Heart right ventricle (tissue), 16 donors: Measurements from ENCODE around the gene BRMS1. TPM values are rescaled to one million over a fixed set of nuclear protein-coding genes. Genes with fewer than 3 reads are reported as not detected.

Experiments used
- ATAC-seq, 8 donors: fragments of 200-7000 bp; cut with Tn5 transposase; one replicate each; pipeline ENCODE4 v1.9.1; 2020; ENCODE audit warnings: mild to moderate bottlenecking in 8 of 8, moderate library complexity in 8 of 8, moderate number of reproducible peaks in 1 of 8
- DNase-seq, 2 donors: peaks; one replicate each; pipeline ENCODE4 v3.0.0-alpha.2; 2020
- H3K27ac ChIP-seq, 10 donors: fragments of 200-600 bp; sonication (generic) in 2 of 10; one replicate each; pipeline versions ENCODE4 v1.5.0 to v1.8.0; 2020 to 2022; ENCODE audit warnings: mild to moderate bottlenecking in 3 of 10
- H3K27me3 ChIP-seq, 7 donors: fragments of 200-600 bp; one replicate each; pipeline ENCODE4 v1.8.0; 2021 to 2022; ENCODE audit warnings: mild to moderate bottlenecking in 2 of 7
- H3K36me3 ChIP-seq, 9 donors: fragments of 200-600 bp; sonication (generic) in 1 of 9; one replicate each; pipeline versions ENCODE4 v1.5.0 to v1.8.0; 2020 to 2022; ENCODE audit warnings: mild to moderate bottlenecking in 2 of 9
- H3K4me1 ChIP-seq, 9 donors: fragments of 200-600 bp; sonication (generic) in 1 of 9; one replicate each; pipeline versions ENCODE4 v1.5.0 to v1.8.0; 2020 to 2022; ENCODE audit warnings: mild to moderate bottlenecking in 4 of 9
- H3K4me3 ChIP-seq, 10 donors: fragments of 200-600 bp; sonication (generic) in 2 of 10; one replicate each; pipeline versions ENCODE4 v1.5.0 to v1.8.0; 2020 to 2022; ENCODE audit warnings: mild to moderate bottlenecking in 7 of 10, moderate library complexity in 2 of 10
- H3K9me3 ChIP-seq, 11 donors: fragments of 200-600 bp in 10 of 11; sonication (generic) in 2 of 11; one replicate each; pipeline versions ENCODE4 v1.5.0 to v1.8.0; 2013 to 2022; ENCODE audit warnings: mild to moderate bottlenecking in 2 of 11, control low read depth in 1 of 11, moderate library complexity in 1 of 11
- WGBS, 2 donors: extraction: QIAGEN DNeasy Blood & Tissue Kit; methylation state at CpG; one replicate each; pipeline ENCODE4 v1.1.7; 2013; ENCODE audit warnings: inconsistent platforms in 1 of 2; 5-methylcytosine and 5-hydroxymethylcytosine counted together
- intact Hi-C, 10 donors: fragments of 100-400 bp; cut with DNase I; formaldehyde crosslinking; loops; one replicate each; pipeline versions ENCODE4 v1.11.1 to v1.14.2; 2022
- polyA plus RNA-seq, 2 donors: library from polyadenylated mRNA; stranded (reverse); fragments of 200-250 nt; gene quantifications; one replicate each; pipeline ENCODE4 v1.2.3, GENCODE V29; 2013
- total RNA-seq, 10 donors: library from RNA; stranded (reverse); fragmentation: NEBNext Ultra II Directional in 3 of 10; extraction: Animal tissue kit (Norgen Biotek cat#: 25700) in 3 of 10; gene quantifications; one replicate each; pipeline versions ENCODE4 v1.2.1 to v1.2.4, GENCODE V29; 2021 to 2023
- TF ChIP-seq, protein P1 (sequence below), 9 donors: fragments of 200-600 bp; sonication (generic) in 2 of 9; IDR thresholded peaks; one replicate each; pipeline versions ENCODE4 v1.5.0 to v1.8.0; 2021 to 2022; ENCODE audit warnings: antibody characterized with exemption in 9 of 9, mild to moderate bottlenecking in 5 of 9, moderate library complexity in 1 of 9
- donor health status: Arrhythmogenic right ventricular cardiomyopathy.
- donor health status: ischemic (EF 13 %, LVEDD 7.1; RV severe dilation, severe dysfunction).
- donor health status: healthy with polysubstance abuse.
- donor health status: DM: no; HTN: yes; CAD: no.
- donor health status: DM: no; HTN: no; CAD: no.
- donor health status: ischemic (EF 25% LVEDD 6.9; RV normal size, moderate dysfunction).
- donor health status: ischemic (EF 25% LVEDD 5.7; RV mildly dilated, moderate dysfunction).
- donor health status: healthy.
- donor health status: DM: yes; HTN: yes; CAD: no.
- donor health status: Ischemic cardiomyopathy.
- donor health status: ischemic (EF 35%, LVEDD 5.7; RV mildly dilated, moderate dysfunction).
- donor health status: nonischemic (EF 11% LVEDD 7.7; RV severe dilation, severe dysfunction).
- donor health status: DM: yes; HTN: yes; CAD: no.
- donor health status: PGD.
- donor health status: ischemic (EF 29% LVEDD 5.4; RV normal size, mild dysfunction).
- donor health status: nonischemic (EF 23%, LVEDD 6.1; RV moderate dilation, normal function).

BRMS1 gene
- total and polyA plus RNA-seq, 12 donors: 10.6 to 73.9 (median 13.6) TPM

DNA sequence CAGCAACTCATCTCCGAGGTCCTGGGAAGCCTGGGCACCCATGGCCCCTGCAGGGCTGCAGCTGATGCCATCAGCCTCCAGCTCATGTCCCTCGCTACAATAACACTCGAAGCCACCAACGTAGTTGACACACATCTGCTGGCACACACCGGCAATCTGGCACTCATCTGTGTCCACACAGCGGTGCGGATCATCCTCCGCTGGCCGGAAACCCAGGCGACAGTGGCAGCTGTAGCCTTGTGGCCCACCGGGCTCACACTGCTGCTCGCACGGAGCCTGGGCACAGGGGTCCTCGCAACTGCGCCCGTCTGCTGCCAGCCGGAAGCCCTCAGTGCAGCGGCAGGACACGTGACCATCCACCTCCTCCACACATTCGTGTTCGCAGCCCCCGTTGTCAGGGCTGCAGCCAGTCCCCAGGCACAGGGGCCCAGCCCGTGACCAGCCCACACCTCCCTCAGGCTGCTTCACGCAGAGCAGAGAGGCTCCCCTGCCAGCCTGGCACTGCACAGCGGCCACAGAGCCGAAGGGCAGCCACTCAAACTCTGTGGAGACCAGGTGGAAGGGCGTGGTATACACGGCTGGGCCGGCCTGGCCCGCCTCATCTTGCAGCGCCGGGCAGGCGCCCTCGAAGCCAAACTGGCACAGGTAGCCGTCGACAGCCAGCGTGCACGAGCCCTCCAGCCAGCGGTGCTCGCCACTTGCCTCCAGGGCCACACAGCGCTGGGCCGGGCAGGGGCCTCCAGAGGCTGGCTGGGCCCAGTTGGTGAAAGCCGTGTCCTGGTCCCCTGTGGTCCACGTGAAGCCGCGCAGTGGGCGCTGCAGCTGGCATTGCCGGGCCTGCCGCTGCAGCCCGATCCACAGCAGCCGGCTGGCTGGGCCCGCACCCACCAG, 28.7 kb downstream of the BRMS1 start:
- Histone ChIP-seq H3K36me3 (no peaks in the 10 kb centered on the region), H3K27me3 (peaks cover 0 to 6% (median 0%) of the 10 kb centered on the region in 7 donors), H3K4me3 (peak overlapping the region; percentile 25 to 76 (median 60)), H3K9me3 (no peaks in the 10 kb centered on the region), H3K4me1 (peaks cover 15 to 58% (median 41%) of the 10 kb centered on the region in 9 donors), H3K27ac (peak overlapping the region; percentile 77 to 92 (median 86))
- 59 to 73% methylated on average over 52 of the region's 52 CpGs for WGBS, 2 donors
- TF ChIP-seq, protein P1, sequence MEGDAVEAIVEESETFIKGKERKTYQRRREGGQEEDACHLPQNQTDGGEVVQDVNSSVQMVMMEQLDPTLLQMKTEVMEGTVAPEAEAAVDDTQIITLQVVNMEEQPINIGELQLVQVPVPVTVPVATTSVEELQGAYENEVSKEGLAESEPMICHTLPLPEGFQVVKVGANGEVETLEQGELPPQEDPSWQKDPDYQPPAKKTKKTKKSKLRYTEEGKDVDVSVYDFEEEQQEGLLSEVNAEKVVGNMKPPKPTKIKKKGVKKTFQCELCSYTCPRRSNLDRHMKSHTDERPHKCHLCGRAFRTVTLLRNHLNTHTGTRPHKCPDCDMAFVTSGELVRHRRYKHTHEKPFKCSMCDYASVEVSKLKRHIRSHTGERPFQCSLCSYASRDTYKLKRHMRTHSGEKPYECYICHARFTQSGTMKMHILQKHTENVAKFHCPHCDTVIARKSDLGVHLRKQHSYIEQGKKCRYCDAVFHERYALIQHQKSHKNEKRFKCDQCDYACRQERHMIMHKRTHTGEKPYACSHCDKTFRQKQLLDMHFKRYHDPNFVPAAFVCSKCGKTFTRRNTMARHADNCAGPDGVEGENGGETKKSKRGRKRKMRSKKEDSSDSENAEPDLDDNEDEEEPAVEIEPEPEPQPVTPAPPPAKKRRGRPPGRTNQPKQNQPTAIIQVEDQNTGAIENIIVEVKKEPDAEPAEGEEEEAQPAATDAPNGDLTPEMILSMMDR (IDR thresholded peaks at IDR 0.05): no peak
- no peak for ATAC-seq
- DNase-seq: no peak
- intact Hi-C loops: loop anchor here in 1 of 10 donors (10.0 kb wide), 1 partner anchor 69 kb away; no protein-coding TSS in a partner anchor

DNA sequence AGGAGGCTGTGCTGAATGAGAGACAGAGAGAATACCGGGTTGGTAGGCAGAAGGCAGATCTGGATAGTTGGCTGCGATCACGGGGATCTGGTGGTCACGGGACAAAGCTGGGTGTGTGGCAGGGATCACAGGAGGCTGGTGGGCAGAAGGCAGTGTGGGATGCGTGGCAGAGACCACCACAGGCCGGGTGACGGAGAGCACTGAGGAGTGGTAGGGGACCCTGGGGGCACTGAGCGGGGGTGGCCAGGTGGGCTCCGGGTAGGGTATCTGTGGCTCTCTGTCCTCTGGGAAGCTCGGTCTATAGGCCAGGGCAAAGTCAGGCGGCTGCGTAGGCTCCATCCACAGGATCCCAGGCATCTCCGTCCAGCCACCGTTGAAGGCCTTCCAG, 29.4 kb downstream of the BRMS1 start:
- Histone ChIP-seq H3K36me3 (no peaks in the 10 kb centered on the region), H3K4me1 (peaks cover 15 to 58% (median 41%) of the 10 kb centered on the region in 9 donors), H3K9me3 (no peaks in the 10 kb centered on the region), H3K27ac (peak overlapping the region in 8 of 10 donors; percentile 77 to 92 (median 86)), H3K27me3 (peaks cover 0 to 6% (median 0%) of the 10 kb centered on the region in 7 donors), H3K4me3 (peak overlapping the region in 9 of 10 donors; percentile 46 to 76 (median 60))
- DNase-seq: no peak
- ATAC-seq: no peak
- TF ChIP-seq, protein P1 (IDR thresholded peaks at IDR 0.05): no peak
- 73 to 82% methylated on average over 14 of the region's 14 CpGs for whole genome bisulfite sequencing, 2 donors
- intact Hi-C loops: loop anchor here in 1 of 10 donors (10.0 kb wide), 1 partner anchor 69 kb away; no protein-coding TSS in a partner anchor

DNA sequence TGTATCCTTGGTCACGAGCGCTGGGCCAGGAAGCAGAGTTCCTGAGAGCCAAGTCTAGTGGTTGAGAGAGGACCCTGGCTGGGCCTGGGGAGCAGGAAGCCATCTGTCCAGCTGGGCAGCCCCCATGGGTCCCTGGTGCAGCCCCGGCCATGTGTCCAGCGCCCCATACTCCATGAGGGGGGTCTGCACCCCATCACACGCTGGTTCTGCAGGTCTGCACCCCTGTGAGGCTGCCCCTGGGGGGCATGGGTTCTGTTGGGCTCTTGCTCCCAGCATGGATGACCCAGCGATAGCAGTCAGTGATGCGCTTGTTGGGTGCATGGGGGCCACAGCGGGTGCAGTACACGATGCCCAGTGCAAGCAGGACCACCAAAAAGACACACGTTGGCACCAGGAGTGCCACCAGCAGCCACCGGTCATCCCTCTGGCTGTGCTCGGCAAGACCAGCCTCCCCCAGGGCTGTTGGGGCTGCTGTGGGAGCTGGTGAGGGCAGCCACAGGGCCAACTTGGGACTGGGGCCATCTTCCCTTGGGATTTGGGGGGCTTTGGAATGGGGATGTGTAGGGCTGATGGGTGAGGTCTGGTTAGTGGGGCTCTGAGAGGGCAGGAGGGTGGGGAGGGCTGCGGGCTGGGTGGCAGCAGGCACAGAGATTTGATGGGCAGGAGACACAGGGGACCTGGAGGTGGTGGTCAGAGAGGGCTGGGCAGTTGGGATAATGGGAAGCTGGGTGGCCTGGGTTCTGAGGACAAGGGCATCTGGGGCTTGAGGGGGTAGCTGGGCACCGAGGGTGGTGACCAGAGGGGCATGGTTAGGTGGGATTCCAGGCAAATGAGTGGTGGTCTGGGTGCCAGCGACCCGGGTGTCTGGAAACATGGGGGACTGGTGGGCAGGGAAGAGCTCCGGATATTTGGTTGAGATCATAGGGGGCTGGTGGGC, 30.1 kb downstream of the BRMS1 start:
- TF ChIP-seq, protein P1 (IDR thresholded peaks at IDR 0.05): no peak
- intact Hi-C loops: loop anchor here in 8 of 10 donors (5.0 to 10.0 kb wide), 3 partner anchors 32 to 72 kb away; partner anchors contain the start of genes B4GAT1 (in 2 of the 8) and BRMS1 (in 2 of the 8)
- H3K9me3 ChIP-seq: no peaks in the 10 kb centered on the region
- ATAC-seq: no peak
- WGBS, 2 donors: 75 to 82% methylated on average over 17 of the region's 17 CpGs
- H3K4me1 ChIP-seq: peaks cover 15 to 58% (median 41%) of the 10 kb centered on the region in 9 donors
- peaks cover 0 to 6% (median 0%) of the 10 kb centered on the region in 7 donors for H3K27me3 ChIP-seq
- no peak for DNase-seq
- H3K4me3 ChIP-seq: peak overlapping the region in 9 of 10 donors; percentile 46 to 76 (median 60)
- no peaks in the 10 kb centered on the region for H3K36me3 ChIP-seq
- peak overlapping the region in 8 of 10 donors; percentile 83 to 94 (median 88) for H3K27ac ChIP-seq
